ENCODE results near the gene NELFCD. TPM values are rescaled to one million over a fixed set of nuclear protein-coding genes. Genes with fewer than 3 reads are reported as not detected.

Gene NELFCD
- total and polyA plus RNA-seq, 9 of the 15 experiments (the other 6 are each of a cell fraction or from before 2014, with no cell fraction given) = 11.7 to 163 (median 96.5) TPM

DNA sequence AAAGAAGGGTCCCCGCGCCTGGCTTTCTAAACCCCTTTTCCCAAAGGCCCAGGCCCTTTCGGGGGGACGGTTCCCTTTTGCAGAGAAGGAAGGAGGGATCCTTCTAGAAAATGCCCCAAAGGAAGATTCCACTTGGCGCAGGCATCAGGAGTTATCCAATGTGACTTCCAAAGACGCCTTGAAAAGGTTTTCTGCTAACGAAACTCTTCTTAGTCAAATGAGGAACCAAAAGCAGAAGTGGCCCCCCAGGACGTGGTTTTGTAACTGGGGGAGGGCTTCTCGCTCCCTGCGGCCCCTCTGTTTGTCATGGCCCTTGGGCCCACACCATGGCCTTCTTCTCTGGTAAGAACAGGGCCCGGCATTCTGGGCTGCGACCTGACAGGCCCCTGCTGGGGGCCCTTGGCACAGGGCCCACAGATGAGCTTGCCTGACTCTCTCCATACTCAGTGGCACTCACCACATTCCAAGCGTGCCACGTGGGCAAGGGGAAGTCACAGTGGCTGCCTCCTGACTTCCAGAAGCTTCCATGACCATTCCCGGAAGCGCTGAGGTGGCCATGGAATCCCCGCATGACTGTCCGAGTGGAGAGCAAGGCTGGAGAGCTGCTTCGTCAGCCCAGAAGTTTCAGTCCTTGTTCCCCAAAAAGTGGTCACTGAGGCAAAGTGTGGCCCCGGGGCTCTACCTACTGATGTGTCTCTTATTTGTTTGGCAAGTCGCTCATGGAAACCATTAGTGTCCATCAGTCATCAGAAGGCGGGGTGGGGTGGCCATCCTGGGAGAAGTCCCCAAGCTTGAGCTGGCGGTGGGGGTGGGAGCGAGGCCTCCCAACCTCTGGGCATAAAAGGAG is 26.8 kb downstream of the NELFCD start (continued):
- TF ChIP-seq, protein P1, sequence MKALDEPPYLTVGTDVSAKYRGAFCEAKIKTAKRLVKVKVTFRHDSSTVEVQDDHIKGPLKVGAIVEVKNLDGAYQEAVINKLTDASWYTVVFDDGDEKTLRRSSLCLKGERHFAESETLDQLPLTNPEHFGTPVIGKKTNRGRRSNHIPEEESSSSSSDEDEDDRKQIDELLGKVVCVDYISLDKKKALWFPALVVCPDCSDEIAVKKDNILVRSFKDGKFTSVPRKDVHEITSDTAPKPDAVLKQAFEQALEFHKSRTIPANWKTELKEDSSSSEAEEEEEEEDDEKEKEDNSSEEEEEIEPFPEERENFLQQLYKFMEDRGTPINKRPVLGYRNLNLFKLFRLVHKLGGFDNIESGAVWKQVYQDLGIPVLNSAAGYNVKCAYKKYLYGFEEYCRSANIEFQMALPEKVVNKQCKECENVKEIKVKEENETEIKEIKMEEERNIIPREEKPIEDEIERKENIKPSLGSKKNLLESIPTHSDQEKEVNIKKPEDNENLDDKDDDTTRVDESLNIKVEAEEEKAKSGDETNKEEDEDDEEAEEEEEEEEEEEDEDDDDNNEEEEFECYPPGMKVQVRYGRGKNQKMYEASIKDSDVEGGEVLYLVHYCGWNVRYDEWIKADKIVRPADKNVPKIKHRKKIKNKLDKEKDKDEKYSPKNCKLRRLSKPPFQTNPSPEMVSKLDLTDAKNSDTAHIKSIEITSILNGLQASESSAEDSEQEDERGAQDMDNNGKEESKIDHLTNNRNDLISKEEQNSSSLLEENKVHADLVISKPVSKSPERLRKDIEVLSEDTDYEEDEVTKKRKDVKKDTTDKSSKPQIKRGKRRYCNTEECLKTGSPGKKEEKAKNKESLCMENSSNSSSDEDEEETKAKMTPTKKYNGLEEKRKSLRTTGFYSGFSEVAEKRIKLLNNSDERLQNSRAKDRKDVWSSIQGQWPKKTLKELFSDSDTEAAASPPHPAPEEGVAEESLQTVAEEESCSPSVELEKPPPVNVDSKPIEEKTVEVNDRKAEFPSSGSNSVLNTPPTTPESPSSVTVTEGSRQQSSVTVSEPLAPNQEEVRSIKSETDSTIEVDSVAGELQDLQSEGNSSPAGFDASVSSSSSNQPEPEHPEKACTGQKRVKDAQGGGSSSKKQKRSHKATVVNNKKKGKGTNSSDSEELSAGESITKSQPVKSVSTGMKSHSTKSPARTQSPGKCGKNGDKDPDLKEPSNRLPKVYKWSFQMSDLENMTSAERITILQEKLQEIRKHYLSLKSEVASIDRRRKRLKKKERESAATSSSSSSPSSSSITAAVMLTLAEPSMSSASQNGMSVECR (CRISPR knock-in tag; IDR thresholded peaks at IDR 0.05) = no peak
- TF ChIP-seq ARID1B (IDR thresholded peaks at IDR 0.05) (peak; percentile 27; the same call in 1 of the 2 replicates), PHTF2 (CRISPR knock-in tag; IDR thresholded peaks at IDR 0.05) (no peak), SRSF7 (optimal IDR thresholded peaks at IDR 0.05; ENCODE audit: low read depth, low read length) (no peak), NFE2 (IDR thresholded peaks at IDR 0.05; ENCODE audit: low read depth) (no peak), NCOA4 (IDR thresholded peaks at IDR 0.05; ENCODE audit: partially characterized antibody) (no peak), ZNF707 (CRISPR knock-in tag; conservative IDR thresholded peaks at IDR 0.05) (no peak), ZNF354B (CRISPR knock-in tag; IDR thresholded peaks at IDR 0.05) (no peak), MYC (IDR thresholded peaks at IDR 0.05; ENCODE audit: low read depth, low read length) (0 out of 2 replicates have a peak, but pooled peaks have one; percentile 32), MYC (CRISPR knock-in tag; IDR thresholded peaks at IDR 0.05; ENCODE audit: borderline replicate concordance, low read depth) (no peak), RFX5 (IDR thresholded peaks at IDR 0.05; ENCODE audit: low read depth, low read length) (no peak), POLR2AphosphoS5 (IDR thresholded peaks at IDR 0.05; ENCODE audit: control insufficient read depth, insufficient read depth, low read depth, low read length) (no peak), SOX6 (IDR thresholded peaks at IDR 0.05) (no peak)
- TF ChIP-seq, protein P2, sequence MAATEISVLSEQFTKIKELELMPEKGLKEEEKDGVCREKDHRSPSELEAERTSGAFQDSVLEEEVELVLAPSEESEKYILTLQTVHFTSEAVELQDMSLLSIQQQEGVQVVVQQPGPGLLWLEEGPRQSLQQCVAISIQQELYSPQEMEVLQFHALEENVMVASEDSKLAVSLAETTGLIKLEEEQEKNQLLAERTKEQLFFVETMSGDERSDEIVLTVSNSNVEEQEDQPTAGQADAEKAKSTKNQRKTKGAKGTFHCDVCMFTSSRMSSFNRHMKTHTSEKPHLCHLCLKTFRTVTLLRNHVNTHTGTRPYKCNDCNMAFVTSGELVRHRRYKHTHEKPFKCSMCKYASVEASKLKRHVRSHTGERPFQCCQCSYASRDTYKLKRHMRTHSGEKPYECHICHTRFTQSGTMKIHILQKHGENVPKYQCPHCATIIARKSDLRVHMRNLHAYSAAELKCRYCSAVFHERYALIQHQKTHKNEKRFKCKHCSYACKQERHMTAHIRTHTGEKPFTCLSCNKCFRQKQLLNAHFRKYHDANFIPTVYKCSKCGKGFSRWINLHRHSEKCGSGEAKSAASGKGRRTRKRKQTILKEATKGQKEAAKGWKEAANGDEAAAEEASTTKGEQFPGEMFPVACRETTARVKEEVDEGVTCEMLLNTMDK (IDR thresholded peaks at IDR 0.05; ENCODE audit: borderline replicate concordance, insufficient read depth, low read depth, low read length, poor library complexity, severe bottlenecking) = no peak
- TF ChIP-seq, protein P3, sequence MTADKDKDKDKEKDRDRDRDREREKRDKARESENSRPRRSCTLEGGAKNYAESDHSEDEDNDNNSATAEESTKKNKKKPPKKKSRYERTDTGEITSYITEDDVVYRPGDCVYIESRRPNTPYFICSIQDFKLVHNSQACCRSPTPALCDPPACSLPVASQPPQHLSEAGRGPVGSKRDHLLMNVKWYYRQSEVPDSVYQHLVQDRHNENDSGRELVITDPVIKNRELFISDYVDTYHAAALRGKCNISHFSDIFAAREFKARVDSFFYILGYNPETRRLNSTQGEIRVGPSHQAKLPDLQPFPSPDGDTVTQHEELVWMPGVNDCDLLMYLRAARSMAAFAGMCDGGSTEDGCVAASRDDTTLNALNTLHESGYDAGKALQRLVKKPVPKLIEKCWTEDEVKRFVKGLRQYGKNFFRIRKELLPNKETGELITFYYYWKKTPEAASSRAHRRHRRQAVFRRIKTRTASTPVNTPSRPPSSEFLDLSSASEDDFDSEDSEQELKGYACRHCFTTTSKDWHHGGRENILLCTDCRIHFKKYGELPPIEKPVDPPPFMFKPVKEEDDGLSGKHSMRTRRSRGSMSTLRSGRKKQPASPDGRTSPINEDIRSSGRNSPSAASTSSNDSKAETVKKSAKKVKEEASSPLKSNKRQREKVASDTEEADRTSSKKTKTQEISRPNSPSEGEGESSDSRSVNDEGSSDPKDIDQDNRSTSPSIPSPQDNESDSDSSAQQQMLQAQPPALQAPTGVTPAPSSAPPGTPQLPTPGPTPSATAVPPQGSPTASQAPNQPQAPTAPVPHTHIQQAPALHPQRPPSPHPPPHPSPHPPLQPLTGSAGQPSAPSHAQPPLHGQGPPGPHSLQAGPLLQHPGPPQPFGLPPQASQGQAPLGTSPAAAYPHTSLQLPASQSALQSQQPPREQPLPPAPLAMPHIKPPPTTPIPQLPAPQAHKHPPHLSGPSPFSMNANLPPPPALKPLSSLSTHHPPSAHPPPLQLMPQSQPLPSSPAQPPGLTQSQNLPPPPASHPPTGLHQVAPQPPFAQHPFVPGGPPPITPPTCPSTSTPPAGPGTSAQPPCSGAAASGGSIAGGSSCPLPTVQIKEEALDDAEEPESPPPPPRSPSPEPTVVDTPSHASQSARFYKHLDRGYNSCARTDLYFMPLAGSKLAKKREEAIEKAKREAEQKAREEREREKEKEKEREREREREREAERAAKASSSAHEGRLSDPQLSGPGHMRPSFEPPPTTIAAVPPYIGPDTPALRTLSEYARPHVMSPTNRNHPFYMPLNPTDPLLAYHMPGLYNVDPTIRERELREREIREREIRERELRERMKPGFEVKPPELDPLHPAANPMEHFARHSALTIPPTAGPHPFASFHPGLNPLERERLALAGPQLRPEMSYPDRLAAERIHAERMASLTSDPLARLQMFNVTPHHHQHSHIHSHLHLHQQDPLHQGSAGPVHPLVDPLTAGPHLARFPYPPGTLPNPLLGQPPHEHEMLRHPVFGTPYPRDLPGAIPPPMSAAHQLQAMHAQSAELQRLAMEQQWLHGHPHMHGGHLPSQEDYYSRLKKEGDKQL (CRISPR knock-in tag; IDR thresholded peaks at IDR 0.05; ENCODE audit: borderline replicate concordance) = no peak
